ENCODE data around the gene ORM2. TPM values are rescaled to one million over a fixed set of nuclear protein-coding genes. Genes with fewer than 3 reads are reported as not detected.
"Not testable (repeated sequence)": the region's sequence is repeated elsewhere in the genome, so short reads cannot be mapped to it uniquely, and the experiment has no call there.

The ORM2 gene
- total and polyA plus RNA-seq, 2 of the 8 experiments (the other 6 are each of a cell fraction or from before 2014, with no cell fraction given): 1.3 TPM; not detected in 1

DNA sequence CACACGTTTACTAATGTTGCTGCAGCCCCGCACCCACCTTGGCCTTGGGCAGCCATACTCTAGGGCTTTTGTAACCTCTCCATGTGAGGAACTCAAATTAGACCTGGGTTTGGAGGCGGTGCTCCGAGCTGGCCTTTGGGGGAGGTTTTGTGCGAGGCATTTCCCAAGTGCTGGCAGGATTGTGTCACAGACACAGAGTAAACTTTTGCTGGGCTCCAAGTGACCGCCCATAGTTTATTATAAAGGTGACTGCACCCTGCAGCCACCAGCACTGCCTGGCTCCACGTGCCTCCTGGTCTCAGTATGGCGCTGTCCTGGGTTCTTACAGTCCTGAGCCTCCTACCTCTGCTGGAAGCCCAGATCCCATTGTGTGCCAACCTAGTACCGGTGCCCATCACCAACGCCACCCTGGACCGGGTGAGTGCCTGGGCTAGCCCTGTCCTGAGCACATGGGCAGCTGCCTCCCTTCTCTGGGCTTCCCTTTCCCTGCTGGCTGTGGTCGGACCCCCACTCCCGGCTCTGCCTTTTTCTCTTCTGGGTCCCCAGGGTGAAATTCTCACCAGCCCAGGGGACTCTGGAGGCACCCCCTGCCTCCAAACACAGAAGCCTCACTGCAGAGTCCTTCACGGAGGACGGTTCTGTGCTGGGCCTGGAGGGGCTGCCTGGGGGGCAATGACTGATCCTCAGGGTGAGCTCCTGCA is 6.7 kb upstream of the ORM2 start, which contains the start of gene ORM1:
Gene ORM1, plus strand, starts transcription at position 268 of the 701 bp plus-strand sequence. Its CDS starts 36 bp downstream, at position 304.
- H3K23ac ChIP-seq (ENCODE audit: insufficient read length); H2BK5ac ChIP-seq (ENCODE audit: low read depth, low read length): not testable (repeated sequence)
- 93% methylated on average over 2 of the region's 15 CpGs; no CpG with 5 or more reads in 1 of the 2 experiments for WGBS, 2 experiments (ENCODE audit: extremely low coverage in 1 of 2, insufficient coverage in 1 of 2, insufficient read length in 1 of 2, insufficient replicate concordance in 2 of 2, low coverage in 1 of 2, low lambda C conversion rate in 2 of 2, missing lambda C conversion rate in 1 of 2)

GRCh38 chr9:114323849-114324248 is 5.8 kb upstream of the ORM2 start:
- H4K5ac ChIP-seq (ENCODE audit: insufficient read length, low read depth, low read length): not testable (repeated sequence)

More for the DNA sequence above, 6.7 kb upstream of the ORM2 start, which contains the start of gene ORM1:
- H3K56ac ChIP-seq (replicated peaks; ENCODE audit: insufficient read length, low read depth, low read length); H3K9me3 ChIP-seq (ENCODE audit: insufficient read depth in 2 of 2, low read depth in 1 of 2, low read length in 1 of 2); H4K8ac ChIP-seq (ENCODE audit: extremely low read depth, insufficient read depth, low read length); H3K4me3 ChIP-seq (ENCODE audit: extremely low read depth in 1 of 4, insufficient read depth in 2 of 4, low read depth in 3 of 4, low read length in 4 of 4); H4K91ac ChIP-seq (replicated peaks; ENCODE audit: insufficient read length, low read length); H3K23me2 ChIP-seq (ENCODE audit: low read depth, low read length); H2AK5ac ChIP-seq (ENCODE audit: low read depth, low read length); H3K18ac ChIP-seq (ENCODE audit: extremely low read depth, low read length); H3K27ac ChIP-seq (ENCODE audit: low read depth, low read length); H3K9ac ChIP-seq (replicated peaks in 1 of 4; ENCODE audit: extremely low read depth in 1 of 4, low read depth in 3 of 4, low read length in 3 of 4); H3K79me2 ChIP-seq (ENCODE audit: control insufficient read depth in 1 of 2, insufficient read depth in 2 of 2, low read length in 2 of 2); H3K36me3 ChIP-seq (ENCODE audit: control insufficient read depth in 2 of 4, insufficient read depth in 4 of 4, low read length in 3 of 4); CTCF ChIA-PET (ENCODE audit: partially characterized antibody); H2BK20ac ChIP-seq (ENCODE audit: low read length); POLR2A ChIA-PET (ENCODE audit: partially characterized antibody); H2BK15ac ChIP-seq (ENCODE audit: low read length); H3K79me1 ChIP-seq (ENCODE audit: low read depth, low read length); H3K14ac ChIP-seq (ENCODE audit: insufficient read length); H4K20me1 ChIP-seq (replicated peaks in 1 of 2; ENCODE audit: control insufficient read depth in 1 of 2, insufficient read depth in 2 of 2, low read length in 2 of 2); FAIRE-seq; H3K4me2 ChIP-seq (ENCODE audit: insufficient read depth in 1 of 2, low read depth in 2 of 2, low read length in 2 of 2); DNase-seq (ENCODE audit: low read depth in 1 of 2, low spot score in 2 of 2); H3K27me3 ChIP-seq (replicated peaks in 1 of 4; ENCODE audit: control insufficient read depth in 3 of 4, extremely low read depth in 1 of 4, insufficient read depth in 3 of 4, low read length in 3 of 4); H4K5ac ChIP-seq (ENCODE audit: insufficient read length, low read depth, low read length); H2AFZ ChIP-seq (ENCODE audit: low read length); H3K4ac ChIP-seq (replicated peaks; ENCODE audit: insufficient read length, low read depth, low read length); H3K4me1 ChIP-seq (replicated peaks in 1 of 4; ENCODE audit: control insufficient read depth in 3 of 4, insufficient read depth in 4 of 4, low read length in 3 of 4); H2BK120ac ChIP-seq (replicated peaks; ENCODE audit: low read depth, low read length); H2BK12ac ChIP-seq (ENCODE audit: low read depth, low read length): not testable (repeated sequence)

More at GRCh38 chr9:114323849-114324248, 5.8 kb upstream of the ORM2 start:
- H3K14ac ChIP-seq (ENCODE audit: insufficient read length); H4K91ac ChIP-seq (replicated peaks; ENCODE audit: insufficient read length, low read length); H3K4me2 ChIP-seq (ENCODE audit: insufficient read depth in 1 of 2, low read depth in 2 of 2, low read length in 2 of 2); H3K23me2 ChIP-seq (ENCODE audit: low read depth, low read length); H2AFZ ChIP-seq (ENCODE audit: low read length); H3K27me3 ChIP-seq (replicated peaks in 1 of 4; ENCODE audit: control insufficient read depth in 3 of 4, extremely low read depth in 1 of 4, insufficient read depth in 3 of 4, low read length in 3 of 4); DNase-seq (ENCODE audit: low read depth in 1 of 2, low spot score in 2 of 2); H4K8ac ChIP-seq (ENCODE audit: extremely low read depth, insufficient read depth, low read length); H3K23ac ChIP-seq (ENCODE audit: insufficient read length); CTCF ChIA-PET (ENCODE audit: partially characterized antibody); H3K18ac ChIP-seq (ENCODE audit: extremely low read depth, low read length); H3K36me3 ChIP-seq (ENCODE audit: control insufficient read depth in 2 of 4, insufficient read depth in 4 of 4, low read length in 3 of 4); H2BK5ac ChIP-seq (ENCODE audit: low read depth, low read length); H3K4me1 ChIP-seq (replicated peaks in 1 of 4; ENCODE audit: control insufficient read depth in 3 of 4, insufficient read depth in 4 of 4, low read length in 3 of 4); H3K4me3 ChIP-seq (ENCODE audit: extremely low read depth in 1 of 4, insufficient read depth in 2 of 4, low read depth in 3 of 4, low read length in 4 of 4); H4K20me1 ChIP-seq (replicated peaks in 1 of 2; ENCODE audit: control insufficient read depth in 1 of 2, insufficient read depth in 2 of 2, low read length in 2 of 2); H2BK120ac ChIP-seq (replicated peaks; ENCODE audit: low read depth, low read length); FAIRE-seq; H3K79me1 ChIP-seq (ENCODE audit: low read depth, low read length); H3K9me3 ChIP-seq (ENCODE audit: insufficient read depth in 2 of 2, low read depth in 1 of 2, low read length in 1 of 2); H3K79me2 ChIP-seq (ENCODE audit: control insufficient read depth in 1 of 2, insufficient read depth in 2 of 2, low read length in 2 of 2); H2BK12ac ChIP-seq (ENCODE audit: low read depth, low read length); H2BK15ac ChIP-seq (ENCODE audit: low read length); H3K9ac ChIP-seq (replicated peaks in 1 of 4; ENCODE audit: extremely low read depth in 1 of 4, low read depth in 3 of 4, low read length in 3 of 4); H2AK5ac ChIP-seq (ENCODE audit: low read depth, low read length); H3K4ac ChIP-seq (replicated peaks; ENCODE audit: insufficient read length, low read depth, low read length); H3K56ac ChIP-seq (replicated peaks; ENCODE audit: insufficient read length, low read depth, low read length); H2BK20ac ChIP-seq (ENCODE audit: low read length); POLR2A ChIA-PET (ENCODE audit: partially characterized antibody); H3K27ac ChIP-seq (ENCODE audit: low read depth, low read length): not testable (repeated sequence)
- WGBS, 2 experiments (ENCODE audit: extremely low coverage in 1 of 2, insufficient coverage in 1 of 2, insufficient read length in 1 of 2, insufficient replicate concordance in 2 of 2, low coverage in 1 of 2, low lambda C conversion rate in 2 of 2, missing lambda C conversion rate in 1 of 2): 85% methylated on average over 6 of the region's 6 CpGs; no CpG with 5 or more reads in 1 of the 2 experiments
